Measurements from ENCODE around the gene NAA60.
"Not testable (repeated sequence)": the region's sequence is repeated elsewhere in the genome, so short reads cannot be mapped to it uniquely, and the experiment has no call there.

Gene NAA60

GRCh38 chr16:3470723-3471122, 27.2 kb downstream of the NAA60 start:
- TF ChIP-seq CTCF (IDR thresholded peaks at IDR 0.05; ENCODE audit: low read depth, low read length, missing control alignments), result no peak
- no peak overlapping the region for H3K4me3 ChIP-seq (ENCODE audit: low read depth, low read length)
- no peak for DNase-seq (ENCODE audit: low read depth)

- DNase-seq (ENCODE audit: low read depth), result no peak
- no peak overlapping the region for H3K4me3 ChIP-seq (ENCODE audit: low read depth, low read length)
- no peak for TF ChIP-seq CTCF (IDR thresholded peaks at IDR 0.05; ENCODE audit: low read depth, low read length, missing control alignments)
Measured at GRCh38 chr16:3471518-3472176, 28.2 kb downstream of the NAA60 start.

- H3K4me3 ChIP-seq (ENCODE audit: low read depth, low read length), result no peak overlapping the region
- TF ChIP-seq CTCF (IDR thresholded peaks at IDR 0.05; ENCODE audit: low read depth, low read length, missing control alignments), result no peak
- no peak for DNase-seq (ENCODE audit: low read depth)
Measured at GRCh38 chr16:3472878-3473595, 29.6 kb downstream of the NAA60 start.

GRCh38 chr16:3473596-3473943, 30.1 kb downstream of the NAA60 start:
- not testable (repeated sequence) for DNase-seq (ENCODE audit: low read depth); H3K4me3 ChIP-seq (ENCODE audit: low read depth, low read length)

- no peak for TF ChIP-seq CTCF (IDR thresholded peaks at IDR 0.05; ENCODE audit: low read depth, low read length, missing control alignments)
- H3K4me3 ChIP-seq (ENCODE audit: low read depth, low read length), result no peak overlapping the region
- DNase-seq (ENCODE audit: low read depth), result no peak
Measured at GRCh38 chr16:3474136-3474779, 30.8 kb downstream of the NAA60 start.

GRCh38 chr16:3474870-3475269, 31.4 kb downstream of the NAA60 start:
- DNase-seq (ENCODE audit: low read depth); H3K4me3 ChIP-seq (ENCODE audit: low read depth, low read length): not testable (repeated sequence)

GRCh38 chr16:3475604-3476375, 32.3 kb downstream of the NAA60 start:
- DNase-seq (ENCODE audit: low read depth), result no peak
- TF ChIP-seq CTCF (IDR thresholded peaks at IDR 0.05; ENCODE audit: low read depth, low read length, missing control alignments), result no peak
- H3K4me3 ChIP-seq (ENCODE audit: low read depth, low read length), result no peak overlapping the region

Data from GM12864 (cell line).